Spleen (tissue), 7 donors: ENCODE measurements around the gene STRBP.

Experiments used
- CTCF ChIP-seq, 11 experiments: fragments of 200-600 bp in 7 of 11; fragments of 450-650 bp in 4 of 11; sonication (generic) in 4 of 11; IDR thresholded peaks in 8 of 11; conservative IDR thresholded peaks in 3 of 11; 1 replicate in 7 of 11; 2 replicates in 4 of 11; pipeline versions ENCODE4 v1.4.0 to v1.8.0; 2016 to 2021; ENCODE audit warnings: antibody characterized with exemption in 11 of 11, inconsistent platforms in 4 of 11, mild to moderate bottlenecking in 1 of 11
- POLR2AphosphoS5 ChIP-seq, 3 donors: sonication (generic); formaldehyde crosslinking; IDR thresholded peaks; one replicate each; pipeline ENCODE4 v1.5.1; 2017; ENCODE audit warnings: antibody characterized with exemption in 3 of 3
- donor health status: DM: no; HTN: no; CAD: no; lungs with moderate emphysema.
- donor health status: DM: no; HTN: no; CAD: no.
- donor health status: DM: no; HTN: no; CAD: no.

GRCh38 chr9:123305879-123306278, 37.5 kb upstream of the STRBP start:
- no peak for TF ChIP-seq CTCF (IDR thresholded peaks at IDR 0.05 in 8 of 11, conservative IDR thresholded peaks at IDR 0.05 in 3 of 11)
- TF ChIP-seq POLR2AphosphoS5 (IDR thresholded peaks at IDR 0.05): no peak
